ENCODE measurements around the gene ZFAND3. TPM values are rescaled to one million over a fixed set of nuclear protein-coding genes. Genes with fewer than 3 reads are reported as not detected.
A peak's percentile ranks its signal among the peaks of the same experiment; 100 is the strongest.

The ZFAND3 gene
- polyA plus RNA-seq, 3 donors = 11.5 to 21.1 (median 11.7) TPM

DNA sequence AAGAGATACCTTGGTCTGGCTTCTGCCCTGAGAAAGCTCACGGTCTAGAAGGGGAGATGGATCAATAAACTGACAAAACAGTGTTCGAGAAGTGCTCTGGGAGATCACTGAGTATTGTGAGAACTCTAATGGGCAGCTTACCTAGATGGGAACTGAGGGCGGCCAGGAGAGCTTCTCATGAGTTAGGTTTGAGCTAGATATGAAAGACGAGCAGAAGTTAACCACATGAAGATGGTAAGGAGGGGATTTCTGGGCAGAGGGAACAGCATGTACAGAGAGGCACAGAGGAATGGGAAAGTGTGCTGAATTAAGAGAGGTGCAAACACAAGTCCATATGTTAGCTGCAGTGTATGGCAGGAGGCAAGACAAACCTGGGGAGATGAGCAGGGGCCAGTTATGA, 11.9 kb downstream of the ZFAND3 start:
- peaks cover 48% of the 10 kb centered on the region for H3K4me1 Mint-ChIP-seq
- intact Hi-C loops (cut with micrococcal nuclease) = no loop called here
- no peaks in the 10 kb centered on the region for H3K27me3 Mint-ChIP-seq (ENCODE audit: low read depth in 3 of 3)
- peaks cover 100% of the 10 kb centered on the region for H4K20me1 ChIP-seq (ENCODE audit: insufficient read depth, low read length)
- peaks cover 2 to 7% (median 6%) of the 10 kb centered on the region in 7 donors for H3K9me3 Mint-ChIP-seq
- TF ChIP-seq, protein P1, sequence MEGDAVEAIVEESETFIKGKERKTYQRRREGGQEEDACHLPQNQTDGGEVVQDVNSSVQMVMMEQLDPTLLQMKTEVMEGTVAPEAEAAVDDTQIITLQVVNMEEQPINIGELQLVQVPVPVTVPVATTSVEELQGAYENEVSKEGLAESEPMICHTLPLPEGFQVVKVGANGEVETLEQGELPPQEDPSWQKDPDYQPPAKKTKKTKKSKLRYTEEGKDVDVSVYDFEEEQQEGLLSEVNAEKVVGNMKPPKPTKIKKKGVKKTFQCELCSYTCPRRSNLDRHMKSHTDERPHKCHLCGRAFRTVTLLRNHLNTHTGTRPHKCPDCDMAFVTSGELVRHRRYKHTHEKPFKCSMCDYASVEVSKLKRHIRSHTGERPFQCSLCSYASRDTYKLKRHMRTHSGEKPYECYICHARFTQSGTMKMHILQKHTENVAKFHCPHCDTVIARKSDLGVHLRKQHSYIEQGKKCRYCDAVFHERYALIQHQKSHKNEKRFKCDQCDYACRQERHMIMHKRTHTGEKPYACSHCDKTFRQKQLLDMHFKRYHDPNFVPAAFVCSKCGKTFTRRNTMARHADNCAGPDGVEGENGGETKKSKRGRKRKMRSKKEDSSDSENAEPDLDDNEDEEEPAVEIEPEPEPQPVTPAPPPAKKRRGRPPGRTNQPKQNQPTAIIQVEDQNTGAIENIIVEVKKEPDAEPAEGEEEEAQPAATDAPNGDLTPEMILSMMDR (IDR thresholded peaks at IDR 0.05) = no peak
- no peak overlapping the region for H2AFZ ChIP-seq (ENCODE audit: insufficient read depth, low read depth, low read length, poor library complexity, severe bottlenecking)
- no peak overlapping the region for H3K9ac ChIP-seq (ENCODE audit: insufficient read depth, low read length, poor library complexity, severe bottlenecking)
- H3K9me3 ChIP-seq (replicated peaks in 1 of 2; ENCODE audit: control insufficient read depth in 1 of 2, insufficient read depth in 1 of 2, low read length in 2 of 2) = no peaks in the 10 kb centered on the region
- H3K36me3 ChIP-seq (replicated peaks in 1 of 2; ENCODE audit: control insufficient read depth in 1 of 2, insufficient read depth in 2 of 2, low read length in 2 of 2) = peaks cover 0 to 19% of the 10 kb centered on the region in 2 donors
- DNase-seq = no peak
- H3K4me3 ChIP-seq (replicated peaks in 1 of 3; ENCODE audit: low read depth in 2 of 3, low read length in 3 of 3) = no peak overlapping the region
- peaks cover 14 to 32% of the 10 kb centered on the region in 2 donors for H3K36me3 Mint-ChIP-seq
- no peaks in the 10 kb centered on the region for H3K27me3 ChIP-seq (ENCODE audit: control insufficient read depth in 2 of 2, insufficient read depth in 2 of 2, low read length in 2 of 2)
- peaks cover 100% of the 10 kb centered on the region for H3K79me2 ChIP-seq (ENCODE audit: insufficient read depth, low read length)
- H3K4me1 ChIP-seq (ENCODE audit: control insufficient read depth in 1 of 2, insufficient read depth in 2 of 2, low read length in 2 of 2) = peaks cover 0 to 8% of the 10 kb centered on the region in 2 donors
- H3K4me2 ChIP-seq (replicated peaks; ENCODE audit: extremely low read depth, low read length, poor library complexity, severe bottlenecking) = no peak overlapping the region
- H3K4me3 Mint-ChIP-seq = no peak overlapping the region
- peak overlapping the region in 1 of 2 donors; percentile 0 for H3K27ac ChIP-seq (ENCODE audit: low read depth in 1 of 2, low read length in 2 of 2)
- 98% methylated on average over 4 of the region's 4 CpGs for WGBS (ENCODE audit: insufficient coverage)
- H3K27ac Mint-ChIP-seq = peak overlapping the region in 1 of 7 donors; percentile 85

DNA sequence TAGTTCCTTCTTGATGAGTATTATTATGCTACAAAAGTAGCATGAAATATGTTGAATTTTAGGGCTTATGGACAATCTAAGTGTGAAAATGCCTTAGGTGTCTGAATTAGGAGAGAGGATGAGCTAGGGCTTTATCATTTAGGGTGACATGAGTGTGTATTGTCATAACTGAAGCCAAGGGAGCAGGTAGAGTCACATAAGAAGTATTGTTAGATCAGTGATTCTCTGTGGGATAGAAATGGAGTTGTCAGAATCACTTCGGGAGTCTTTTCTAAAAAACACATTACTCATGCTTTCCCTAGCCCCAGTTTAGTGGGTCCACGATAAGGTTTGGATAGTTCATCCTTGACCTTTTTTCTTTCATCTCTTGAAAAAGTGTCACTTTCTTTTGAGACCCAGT, 16.4 kb downstream of the ZFAND3 start:
- Mint-ChIP-seq H3K4me1 (peaks cover 64% of the 10 kb centered on the region), H3K27me3 (ENCODE audit: low read depth in 3 of 3) (no peaks in the 10 kb centered on the region), H3K27ac (peak overlapping the region in 1 of 7 donors; percentile 4), H3K9me3 (peaks cover 2 to 7% (median 6%) of the 10 kb centered on the region in 7 donors), H3K4me3 (no peak overlapping the region), H3K36me3 (peaks cover 15 to 28% of the 10 kb centered on the region in 2 donors)
- Histone ChIP-seq H3K4me3 (replicated peaks in 1 of 3; ENCODE audit: low read depth in 2 of 3, low read length in 3 of 3) (no peak overlapping the region), H3K27me3 (ENCODE audit: control insufficient read depth in 2 of 2, insufficient read depth in 2 of 2, low read length in 2 of 2) (no peaks in the 10 kb centered on the region), H3K9me3 (replicated peaks in 1 of 2; ENCODE audit: control insufficient read depth in 1 of 2, insufficient read depth in 1 of 2, low read length in 2 of 2) (no peaks in the 10 kb centered on the region), H3K79me2 (ENCODE audit: insufficient read depth, low read length) (peaks cover 99% of the 10 kb centered on the region), H2AFZ (ENCODE audit: insufficient read depth, low read depth, low read length, poor library complexity, severe bottlenecking) (no peak overlapping the region), H3K27ac (ENCODE audit: low read depth in 1 of 2, low read length in 2 of 2) (no peak overlapping the region), H3K4me1 (ENCODE audit: control insufficient read depth in 1 of 2, insufficient read depth in 2 of 2, low read length in 2 of 2) (peaks cover 22 to 35% of the 10 kb centered on the region in 2 donors), H3K36me3 (replicated peaks in 1 of 2; ENCODE audit: control insufficient read depth in 1 of 2, insufficient read depth in 2 of 2, low read length in 2 of 2) (peaks cover 0 to 19% of the 10 kb centered on the region in 2 donors), H3K4me2 (replicated peaks; ENCODE audit: extremely low read depth, low read length, poor library complexity, severe bottlenecking) (no peak overlapping the region), H3K9ac (ENCODE audit: insufficient read depth, low read length, poor library complexity, severe bottlenecking) (no peak overlapping the region), H4K20me1 (ENCODE audit: insufficient read depth, low read length) (peaks cover 100% of the 10 kb centered on the region)
- DNase-seq = no peak
- intact Hi-C loops (cut with micrococcal nuclease) = no loop called here
- no CpG with 5 or more reads among the region's 2 CpGs for WGBS (ENCODE audit: insufficient coverage)
- TF ChIP-seq, protein P1 (IDR thresholded peaks at IDR 0.05) = no peak

All from CD14-positive monocyte (primary cell).